NCI-H1417 (cell line): ENCODE measurements around the gene DLGAP5.

ENCODE experiments used
- DNase-seq, 3 experiments: peaks; one replicate each; lab custom pipeline; 2025; lab: John Stamatoyannopoulos, UW

The DLGAP5 gene, protein sequence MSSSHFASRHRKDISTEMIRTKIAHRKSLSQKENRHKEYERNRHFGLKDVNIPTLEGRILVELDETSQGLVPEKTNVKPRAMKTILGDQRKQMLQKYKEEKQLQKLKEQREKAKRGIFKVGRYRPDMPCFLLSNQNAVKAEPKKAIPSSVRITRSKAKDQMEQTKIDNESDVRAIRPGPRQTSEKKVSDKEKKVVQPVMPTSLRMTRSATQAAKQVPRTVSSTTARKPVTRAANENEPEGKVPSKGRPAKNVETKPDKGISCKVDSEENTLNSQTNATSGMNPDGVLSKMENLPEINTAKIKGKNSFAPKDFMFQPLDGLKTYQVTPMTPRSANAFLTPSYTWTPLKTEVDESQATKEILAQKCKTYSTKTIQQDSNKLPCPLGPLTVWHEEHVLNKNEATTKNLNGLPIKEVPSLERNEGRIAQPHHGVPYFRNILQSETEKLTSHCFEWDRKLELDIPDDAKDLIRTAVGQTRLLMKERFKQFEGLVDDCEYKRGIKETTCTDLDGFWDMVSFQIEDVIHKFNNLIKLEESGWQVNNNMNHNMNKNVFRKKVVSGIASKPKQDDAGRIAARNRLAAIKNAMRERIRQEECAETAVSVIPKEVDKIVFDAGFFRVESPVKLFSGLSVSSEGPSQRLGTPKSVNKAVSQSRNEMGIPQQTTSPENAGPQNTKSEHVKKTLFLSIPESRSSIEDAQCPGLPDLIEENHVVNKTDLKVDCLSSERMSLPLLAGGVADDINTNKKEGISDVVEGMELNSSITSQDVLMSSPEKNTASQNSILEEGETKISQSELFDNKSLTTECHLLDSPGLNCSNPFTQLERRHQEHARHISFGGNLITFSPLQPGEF

GRCh38 chr14:55191203-55192053, at the start of gene DLGAP5:
Gene DLGAP5 (minus strand): TSS chr14:55191585. CDS start chr14:55189179, 2,406 bp downstream.
- peak; percentile 99 to 100 (median 99) for DNase-seq

GRCh38 chr14:55240526-55241178, 49.3 kb upstream of the DLGAP5 start:
- no peak for DNase-seq

- no peak for DNase-seq
These were observed 47.9 kb upstream of the DLGAP5 start for GRCh38 chr14:55239320-55239719.

- no peak for DNase-seq
These were observed 46.8 kb upstream of the DLGAP5 start for GRCh38 chr14:55238019-55238680.

DNA sequence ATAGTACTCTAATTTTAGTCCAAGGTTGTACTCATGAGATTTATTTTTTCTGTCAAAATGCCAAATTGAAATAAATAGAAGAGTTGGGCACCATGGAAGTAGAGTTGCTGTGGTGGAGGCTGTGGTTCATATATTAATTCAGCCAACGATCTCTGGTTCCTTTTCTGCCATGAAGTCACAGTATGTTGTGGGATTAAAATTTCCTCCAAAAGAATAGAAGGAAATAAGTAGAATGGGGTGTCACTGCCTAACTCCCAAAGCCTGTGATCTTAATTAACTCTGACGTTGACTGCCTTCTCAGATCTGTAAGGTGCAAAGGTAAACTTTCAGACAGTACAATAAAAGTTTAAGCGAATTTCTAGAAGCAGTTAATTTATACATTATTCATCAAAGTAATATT, 42.2 kb upstream of the DLGAP5 start:
- DNase-seq = no peak

DNA sequence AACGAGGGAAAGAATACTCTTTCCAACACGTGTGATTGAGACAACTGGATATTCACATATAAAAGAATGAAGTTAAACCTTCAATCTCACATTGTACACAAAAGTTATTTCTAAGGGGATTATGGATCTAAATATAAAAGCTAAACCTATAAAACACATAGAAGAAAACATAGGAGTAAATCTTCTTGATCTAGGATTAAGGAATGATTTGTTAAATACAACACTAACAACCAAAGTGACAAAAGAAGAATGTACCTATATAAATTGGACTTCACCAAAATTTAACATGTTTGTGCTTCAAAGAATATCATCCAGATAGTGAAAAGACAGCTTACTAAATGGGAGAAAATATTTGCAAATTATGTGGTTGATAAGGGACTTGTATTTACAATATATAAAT, 36.9 kb upstream of the DLGAP5 start:
- DNase-seq = no peak

DNA sequence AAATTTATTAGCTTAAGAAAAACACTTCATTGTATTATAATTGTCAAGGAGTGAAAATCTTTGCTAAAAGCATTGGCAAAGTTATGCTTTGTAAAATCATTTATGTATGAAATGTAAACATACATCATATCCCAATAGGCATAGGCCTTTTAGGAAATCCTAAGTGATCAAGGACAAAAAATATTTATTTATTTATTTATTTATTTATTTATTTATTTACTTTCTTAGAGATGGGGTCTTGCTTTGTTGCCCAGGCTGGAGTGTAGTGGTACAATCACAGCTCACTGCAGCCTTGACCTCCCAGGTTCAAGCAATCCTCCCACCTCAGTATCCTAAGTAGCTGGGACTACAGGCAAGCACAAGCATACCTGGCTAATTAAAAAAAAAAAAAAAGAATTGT, 32.0 kb upstream of the DLGAP5 start:
- no peak for DNase-seq

- DNase-seq = no peak
These were observed 30.6 kb upstream of the DLGAP5 start for GRCh38 chr14:55221968-55222367.

DNA sequence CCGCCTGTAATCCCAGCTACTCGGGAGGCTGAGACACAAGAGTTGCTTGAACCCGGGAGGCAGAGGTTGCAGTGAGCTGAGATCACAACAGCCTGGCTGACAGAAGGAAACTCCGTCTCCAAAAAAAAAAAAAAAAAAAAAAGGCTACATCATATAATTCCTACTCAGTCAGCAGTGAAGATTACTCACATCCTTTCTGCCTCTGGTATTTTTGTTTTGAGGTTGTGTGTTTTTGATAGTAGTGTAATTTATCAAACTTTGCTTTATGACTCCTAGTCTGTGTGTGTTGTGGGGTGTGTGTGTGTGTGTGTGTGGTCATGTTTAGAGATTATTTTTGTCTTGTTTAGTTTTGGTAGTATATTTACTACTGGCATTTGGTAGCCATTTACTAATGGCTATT, 29.8 kb upstream of the DLGAP5 start:
- no peak for DNase-seq

DNA sequence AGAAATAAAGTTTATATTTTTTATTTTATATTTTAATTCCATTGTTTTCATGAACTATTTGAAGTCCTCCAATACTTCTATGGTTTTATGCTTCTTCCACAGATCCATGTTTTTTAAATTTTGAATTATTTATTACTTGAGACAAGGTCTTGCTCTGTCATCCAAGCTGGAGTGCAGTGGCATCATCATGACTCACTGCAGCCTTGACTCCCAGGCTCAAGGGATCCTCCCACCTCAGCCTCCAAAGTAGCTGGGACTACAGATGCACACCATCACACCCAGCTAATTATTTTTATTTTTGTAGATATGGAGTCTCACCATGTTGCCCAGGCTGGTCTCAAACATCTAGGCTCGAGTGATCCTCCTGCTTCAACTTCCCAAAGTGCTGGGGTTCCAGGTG, 28.8 kb upstream of the DLGAP5 start:
- DNase-seq = no peak

GRCh38 chr14:55212634-55213033, 21.2 kb upstream of the DLGAP5 start:
- DNase-seq = peak in 2 of 3 experiments; percentile 51 to 77

GRCh38 chr14:55207832-55208231, 16.4 kb upstream of the DLGAP5 start:
- no peak for DNase-seq

- no peak for DNase-seq
These were observed 14.8 kb upstream of the DLGAP5 start for GRCh38 chr14:55206175-55206693.

DNA sequence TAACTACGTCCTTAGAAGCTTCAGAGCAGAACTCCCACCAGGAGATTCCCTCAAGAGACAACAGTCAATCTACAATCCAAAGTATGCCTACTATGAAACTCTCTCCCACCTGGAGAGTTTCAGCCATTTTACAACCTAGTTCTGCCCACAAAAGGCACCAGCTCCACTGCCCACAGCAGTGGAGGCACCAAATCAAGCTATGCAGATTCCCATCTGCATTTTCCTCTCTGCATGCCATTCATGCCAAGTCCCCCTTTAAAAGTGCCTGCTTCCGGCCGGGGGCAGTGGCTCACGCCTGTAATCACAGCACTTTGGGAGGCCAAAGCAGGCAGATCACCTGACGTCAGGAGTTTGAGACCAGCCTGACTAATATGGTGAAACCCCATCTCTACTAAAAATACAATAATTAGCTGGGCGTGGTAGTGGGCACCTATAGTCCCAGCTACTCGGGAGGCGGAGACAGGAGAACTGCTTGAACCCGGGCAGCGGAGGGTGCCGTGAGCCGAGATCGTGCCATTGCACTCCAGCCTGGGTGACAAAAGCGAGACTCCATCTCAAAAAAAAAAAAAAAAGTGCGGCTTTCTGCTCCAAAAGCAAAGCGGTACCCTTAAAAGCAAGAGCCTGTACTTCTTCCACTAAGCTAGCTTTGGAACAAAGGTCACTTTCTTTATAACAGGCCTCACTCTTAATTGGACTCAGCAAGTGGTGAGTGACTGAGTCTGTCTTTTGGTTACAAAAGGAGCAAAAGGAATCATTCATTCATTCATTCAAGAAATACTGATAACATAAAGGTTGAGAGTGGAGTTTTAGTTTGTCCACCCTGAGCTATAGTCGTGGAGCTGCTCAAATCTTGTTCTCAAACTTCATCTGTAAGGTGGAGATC, 10.1 kb upstream of the DLGAP5 start:
- DNase-seq = no peak

- no peak for DNase-seq
These were observed 9.3 kb upstream of the DLGAP5 start for GRCh38 chr14:55200651-55201050.

- DNase-seq = no peak
These were observed 7.4 kb upstream of the DLGAP5 start for GRCh38 chr14:55198749-55199148.

DNA sequence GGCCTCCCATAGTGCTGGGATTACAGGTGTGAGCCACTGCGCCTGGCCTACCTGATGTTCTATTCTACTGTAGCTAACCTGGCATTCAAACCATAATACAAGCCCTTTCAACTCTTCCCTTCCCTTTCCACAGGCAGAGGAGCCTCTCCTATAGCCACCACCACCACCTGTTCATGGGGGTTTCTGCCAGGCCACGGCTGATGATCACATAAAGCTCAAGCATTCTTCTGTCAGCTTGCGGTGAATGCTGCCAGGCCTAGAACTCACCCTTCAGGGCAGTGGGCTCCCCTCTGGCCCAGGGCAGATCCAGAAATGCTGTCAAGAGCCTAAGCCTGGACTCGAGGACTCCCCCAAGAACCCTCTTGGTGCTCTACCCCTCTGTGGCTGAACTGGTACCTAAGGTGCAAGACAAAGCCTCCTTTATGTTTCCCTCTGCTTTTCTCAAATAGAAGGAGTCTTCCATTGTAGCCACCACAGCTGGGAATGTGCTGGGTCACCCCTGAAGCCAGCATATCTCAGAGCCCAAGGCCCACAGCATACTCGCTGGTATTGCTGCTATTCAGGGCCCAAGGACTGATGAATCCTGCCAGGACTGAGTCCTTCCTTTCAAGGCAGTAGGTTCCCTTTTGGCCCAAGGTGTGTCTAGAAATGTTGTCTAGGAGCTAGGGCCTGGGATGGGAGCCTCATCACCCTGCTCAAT, 3.4 kb upstream of the DLGAP5 start:
- no peak for DNase-seq

DNA sequence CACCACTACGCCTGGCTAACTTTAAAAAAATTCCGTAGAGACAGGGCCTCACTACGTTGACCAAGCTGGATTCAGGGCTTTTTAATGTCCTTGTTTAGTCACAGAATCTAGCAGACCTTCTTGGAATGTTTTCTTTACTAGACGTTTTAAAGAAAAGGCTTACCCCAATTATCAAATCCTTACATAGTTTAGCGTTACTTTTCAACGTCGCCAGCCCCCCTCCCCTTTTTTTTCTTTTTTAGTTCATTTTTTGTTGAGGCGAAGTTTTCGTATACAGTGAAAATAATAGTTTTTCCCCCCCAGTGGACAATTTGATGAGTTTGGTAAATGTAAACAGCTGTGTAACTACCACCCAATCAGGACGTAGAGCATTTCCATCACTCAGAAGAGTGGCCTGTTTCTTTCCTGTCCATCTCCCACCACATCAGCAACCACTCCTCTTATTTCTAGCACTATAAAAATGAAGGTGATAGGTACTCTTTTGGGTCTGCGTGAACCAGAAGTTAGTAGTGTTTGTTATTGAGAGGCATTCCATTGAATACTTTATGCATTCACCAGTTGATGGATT, 753 bp upstream of the DLGAP5 start:
- peak in 2 of 3 experiments; percentile 39 to 43 for DNase-seq

DNA sequence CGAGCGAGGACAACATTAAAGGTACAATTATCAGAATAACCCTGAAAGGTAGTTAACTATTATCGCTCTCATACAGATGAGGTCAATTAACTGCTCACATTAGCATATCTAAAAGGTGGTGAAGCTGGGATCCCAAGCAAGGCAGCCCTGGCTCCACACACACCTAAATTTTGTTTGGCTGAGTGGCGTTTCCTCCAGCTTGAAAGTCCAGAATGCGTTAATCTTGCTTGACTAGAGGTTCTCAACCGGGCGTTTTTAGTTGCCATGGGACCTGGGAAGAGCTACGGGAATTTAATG, 531 bp downstream of the DLGAP5 start:
- DNase-seq = peak in 1 of 3 experiments; percentile 27
